Stimulated activated effector memory CD8-positive, alpha-beta T cell treated with anti-CD3 and anti-CD28 coated beads, Interleukin-12 subunit alpha, Interleukin-12 subunit beta, amount 100 ng/mL, for 72 hours (primary cell): ENCODE measurements around the gene SLC35F3.
"Not testable (repeated sequence)": the region's sequence is repeated elsewhere in the genome, so short reads cannot be mapped to it uniquely, and the experiment has no call there.

ENCODE experiments used
- ATAC-seq: fragments of 150-1000 bp; cut with Tn5 transposase; 2 replicates; pipeline ENCODE4 v1.10.0; 2021
- DNase-seq, 2 donors: peaks; one replicate each; pipeline ENCODE4 v3.0.0; 2021 to 2022; ENCODE audit warnings: low spot score in 2 of 2
- H3K27ac Mint-ChIP-seq: one replicate; pipeline ENCODE4 v1.8.0; 2022; ENCODE audit warnings: mild to moderate bottlenecking, mixed read lengths
- H3K36me3 Mint-ChIP-seq: one replicate; pipeline ENCODE4 v1.8.0; 2022; ENCODE audit warnings: mild to moderate bottlenecking, mixed read lengths
- H3K4me1 Mint-ChIP-seq: one replicate; pipeline ENCODE4 v1.8.0; 2022; ENCODE audit warnings: mixed read lengths
- H3K4me3 Mint-ChIP-seq: one replicate; pipeline ENCODE4 v1.8.0; 2022; ENCODE audit warnings: mild to moderate bottlenecking, mixed read lengths
- H3K9me3 Mint-ChIP-seq: one replicate; pipeline ENCODE4 v1.8.0; 2022; ENCODE audit warnings: mixed read lengths

The SLC35F3 gene

DNA sequence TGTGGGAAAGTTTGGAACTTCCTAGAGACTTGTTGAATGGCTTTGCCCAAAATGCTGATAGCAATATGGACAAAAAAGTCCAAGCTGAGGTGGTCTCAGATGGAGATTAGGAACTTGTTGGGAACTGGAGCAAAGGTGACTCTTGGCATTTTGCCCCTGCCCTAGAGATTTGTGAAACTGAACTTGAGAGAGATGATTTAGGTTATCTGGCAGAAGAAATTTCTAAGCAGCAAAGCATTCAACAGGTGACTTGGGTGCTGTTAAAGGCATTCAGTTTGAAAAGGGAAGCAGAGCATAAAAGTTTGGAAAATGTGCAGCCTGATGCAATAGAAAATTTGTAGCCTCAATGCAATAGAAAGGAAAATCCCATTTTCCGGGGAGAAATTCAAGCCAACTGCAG, 306.0 kb downstream of the SLC35F3 start:
- not testable (repeated sequence) for H3K27ac Mint-ChIP-seq, H3K4me1 Mint-ChIP-seq, H3K36me3 Mint-ChIP-seq, DNase-seq, H3K9me3 Mint-ChIP-seq, ATAC-seq, H3K4me3 Mint-ChIP-seq

DNA sequence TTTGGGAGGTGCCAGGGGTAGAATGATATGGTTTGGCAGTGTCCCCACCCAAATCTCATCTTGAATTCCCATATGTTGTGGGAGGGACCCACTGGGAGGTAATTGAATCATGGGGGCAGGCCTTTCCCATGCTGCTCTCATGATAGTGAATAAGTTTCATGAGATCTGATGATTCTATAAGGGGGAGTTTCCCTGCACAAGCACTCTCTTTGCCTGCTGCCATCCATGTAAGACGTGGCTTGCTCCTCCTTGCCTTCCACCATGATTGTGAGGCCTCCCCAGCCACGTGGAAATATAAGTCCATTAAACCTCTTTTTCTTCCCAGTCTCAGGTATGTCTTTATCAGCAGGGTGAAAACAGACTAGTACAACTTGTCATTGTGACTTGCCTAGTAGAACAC, 307.4 kb downstream of the SLC35F3 start:
- not testable (repeated sequence) for H3K9me3 Mint-ChIP-seq, H3K27ac Mint-ChIP-seq, H3K4me3 Mint-ChIP-seq, ATAC-seq, H3K36me3 Mint-ChIP-seq
- DNase-seq: peak in 1 of 2 donors; percentile 29
- peaks cover 19% of the 10 kb centered on the region for H3K4me1 Mint-ChIP-seq

DNA sequence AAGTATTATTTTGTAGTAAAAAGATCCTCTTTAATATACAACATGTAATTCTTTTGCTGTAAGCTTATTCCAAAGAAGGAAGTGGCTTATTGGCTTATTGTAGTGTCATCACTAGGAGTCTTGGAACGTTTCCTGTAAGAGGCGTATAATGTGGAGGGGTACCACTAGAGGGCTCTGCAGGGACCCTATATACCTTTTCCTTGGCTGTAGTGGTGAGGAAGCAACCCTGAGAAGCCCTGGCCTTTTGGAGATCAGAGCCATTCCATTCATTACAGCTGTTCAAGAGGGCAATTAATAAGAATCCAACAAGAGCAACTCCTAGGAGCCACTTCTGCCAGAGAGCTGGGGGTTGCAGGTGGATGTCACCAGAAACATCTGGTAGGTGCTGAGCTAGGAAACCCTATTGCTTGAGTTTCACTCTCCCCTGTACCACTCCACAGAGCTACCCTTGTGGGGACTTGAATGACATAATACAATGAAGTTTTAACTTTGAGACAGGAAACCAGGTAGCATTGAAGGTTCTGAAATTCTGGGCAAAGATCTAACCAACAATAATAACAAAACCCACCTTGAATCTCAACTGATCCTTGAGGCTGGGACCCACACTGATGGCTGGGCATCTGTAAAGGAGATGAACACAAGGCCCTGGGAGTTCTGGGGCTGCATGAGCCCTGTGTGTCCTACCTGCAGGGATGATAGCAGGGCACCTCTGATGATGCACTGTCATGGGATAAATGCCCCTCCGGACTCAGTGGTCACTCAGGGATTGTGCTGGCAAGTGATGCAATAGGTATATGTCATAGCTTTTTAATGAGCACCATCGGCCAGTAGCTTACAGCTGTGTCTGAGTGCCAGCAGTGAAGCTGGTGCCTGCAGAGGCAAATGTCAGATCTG, 308.5 kb downstream of the SLC35F3 start:
- peak in 1 of 2 donors; percentile 52 for DNase-seq
- Mint-ChIP-seq H3K4me3 (peak overlapping the region; percentile 74), H3K27ac (no peak overlapping the region), H3K4me1 (peaks cover 31% of the 10 kb centered on the region), H3K9me3 (no peaks in the 10 kb centered on the region), H3K36me3 (no peaks in the 10 kb centered on the region)
- ATAC-seq: peak; percentile 65

DNA sequence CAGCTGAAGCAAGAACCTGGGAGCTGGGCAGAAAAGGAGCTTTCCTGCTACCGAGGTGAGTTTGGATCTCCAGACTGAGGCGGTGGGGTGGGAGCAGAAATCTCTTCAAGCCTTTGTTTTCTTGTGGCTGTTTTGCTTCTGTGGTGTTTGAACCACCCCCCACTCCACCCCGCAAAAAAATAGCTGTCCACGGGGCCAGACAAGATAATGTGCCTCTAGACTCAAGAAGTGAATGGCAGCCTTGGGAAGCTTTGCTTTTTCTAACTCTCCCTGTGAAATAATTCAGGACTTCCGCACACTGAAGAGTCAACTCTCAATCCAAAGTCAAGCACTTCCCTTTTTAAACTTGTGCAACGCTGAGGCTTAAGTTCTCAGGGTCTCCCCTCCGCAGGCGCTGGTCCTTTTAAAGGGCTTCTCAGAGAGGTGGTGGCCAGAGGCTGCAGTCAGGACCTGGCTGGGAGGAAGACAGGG, 309.2 kb downstream of the SLC35F3 start:
- DNase-seq (no peak), ATAC-seq (no peak)
- Mint-ChIP-seq H3K4me3 (peak overlapping the region; percentile 74), H3K9me3 (no peaks in the 10 kb centered on the region), H3K4me1 (peaks cover 33% of the 10 kb centered on the region), H3K36me3 (no peaks in the 10 kb centered on the region), H3K27ac (no peak overlapping the region)

DNA sequence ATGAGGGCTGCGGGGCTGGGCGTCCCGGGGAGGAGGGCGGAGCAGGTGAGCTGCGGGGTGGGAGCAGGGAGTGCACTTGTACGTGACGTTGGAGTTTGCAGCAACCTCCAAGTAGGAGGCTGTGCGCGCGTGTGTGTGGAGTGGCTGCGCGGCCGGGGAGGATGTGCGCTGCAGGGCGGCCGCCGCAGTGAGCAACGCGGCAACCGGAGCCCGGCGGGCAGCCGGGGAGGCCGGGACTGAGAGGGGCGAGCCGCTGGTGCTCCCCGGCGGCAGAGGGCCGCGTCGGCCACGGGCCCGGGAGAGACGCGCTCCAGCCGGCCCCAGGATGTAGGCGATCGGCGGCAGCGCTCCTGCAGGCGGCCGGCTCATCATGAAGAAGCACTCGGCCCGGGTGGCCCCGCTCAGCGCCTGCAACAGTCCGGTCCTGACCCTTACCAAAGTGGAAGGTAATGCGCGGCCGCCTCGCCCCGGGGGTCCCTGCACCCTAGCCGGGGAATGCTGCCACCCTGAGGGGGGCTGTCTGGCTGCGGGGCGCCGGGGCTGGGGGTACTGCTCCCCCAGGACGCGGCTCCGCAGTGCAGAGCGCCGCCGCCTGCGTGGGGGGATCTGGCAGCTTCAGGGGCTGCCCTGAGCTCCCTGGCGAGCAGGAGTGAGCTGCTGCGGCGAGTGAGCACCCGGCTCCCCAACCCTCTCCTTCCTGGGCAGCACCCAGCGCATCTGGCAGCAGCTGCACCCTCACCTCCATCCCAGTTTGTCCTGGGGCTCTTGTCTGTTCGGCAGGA, 309.8 kb downstream of the SLC35F3 start:
- peak overlapping the region; percentile 74 for H3K4me3 Mint-ChIP-seq
- H3K36me3 Mint-ChIP-seq: no peaks in the 10 kb centered on the region
- ATAC-seq: peak; percentile 73
- H3K4me1 Mint-ChIP-seq: peaks cover 33% of the 10 kb centered on the region
- no peak overlapping the region for H3K27ac Mint-ChIP-seq
- no peaks in the 10 kb centered on the region for H3K9me3 Mint-ChIP-seq
- DNase-seq: peak in 1 of 2 donors; percentile 51

DNA sequence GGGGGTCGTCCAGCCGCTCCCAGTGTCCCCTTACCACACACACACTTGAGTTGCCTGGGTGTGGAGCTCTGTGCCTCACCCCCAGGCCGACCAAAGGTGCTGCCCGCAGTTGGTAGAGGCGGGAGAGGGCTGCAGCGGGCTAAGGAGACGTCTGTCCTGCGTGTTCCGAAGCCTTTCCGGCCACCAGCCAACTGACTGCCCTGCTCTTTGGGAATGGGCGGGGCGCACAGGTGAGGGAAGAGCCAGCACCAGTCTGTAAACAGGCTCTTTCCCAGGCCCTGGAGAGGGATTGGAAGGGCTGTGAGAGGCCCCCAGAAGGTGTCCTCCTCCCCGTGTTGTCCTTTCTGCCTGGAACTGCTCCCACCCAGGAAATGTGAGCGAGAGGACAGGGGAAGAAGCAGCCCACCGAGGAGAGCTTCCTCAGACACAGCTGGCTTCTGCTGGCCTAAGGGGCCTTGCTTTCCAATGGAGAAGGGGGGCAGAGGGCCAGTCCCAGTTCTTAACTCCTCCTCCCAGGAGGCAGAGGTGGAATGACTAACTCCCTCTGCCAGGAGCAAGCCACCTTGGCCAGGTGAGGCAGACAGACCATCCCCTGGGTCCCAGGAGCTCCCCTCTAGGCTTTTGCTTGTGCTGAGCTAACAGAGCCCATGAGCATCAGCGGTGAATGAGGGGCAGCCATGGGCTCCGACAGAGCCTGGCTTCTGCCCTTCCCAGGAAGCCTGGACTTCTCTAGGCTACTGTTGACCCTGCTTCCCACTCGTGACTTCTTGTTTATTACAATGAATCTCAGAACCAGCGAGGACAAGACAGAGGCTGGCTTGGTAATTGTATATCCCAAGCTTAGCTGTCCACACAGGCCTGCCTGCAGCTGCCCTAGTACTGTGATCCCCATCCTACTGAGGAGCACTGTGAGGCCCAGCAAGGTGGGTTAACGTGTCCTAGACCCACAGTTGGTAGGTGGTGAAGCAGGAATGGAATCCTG, 310.7 kb downstream of the SLC35F3 start:
- no peak overlapping the region for H3K27ac Mint-ChIP-seq
- H3K4me1 Mint-ChIP-seq: peaks cover 33% of the 10 kb centered on the region
- H3K4me3 Mint-ChIP-seq: peak overlapping the region; percentile 74
- no peaks in the 10 kb centered on the region for H3K36me3 Mint-ChIP-seq
- H3K9me3 Mint-ChIP-seq: no peaks in the 10 kb centered on the region
- ATAC-seq: no peak
- no peak for DNase-seq

DNA sequence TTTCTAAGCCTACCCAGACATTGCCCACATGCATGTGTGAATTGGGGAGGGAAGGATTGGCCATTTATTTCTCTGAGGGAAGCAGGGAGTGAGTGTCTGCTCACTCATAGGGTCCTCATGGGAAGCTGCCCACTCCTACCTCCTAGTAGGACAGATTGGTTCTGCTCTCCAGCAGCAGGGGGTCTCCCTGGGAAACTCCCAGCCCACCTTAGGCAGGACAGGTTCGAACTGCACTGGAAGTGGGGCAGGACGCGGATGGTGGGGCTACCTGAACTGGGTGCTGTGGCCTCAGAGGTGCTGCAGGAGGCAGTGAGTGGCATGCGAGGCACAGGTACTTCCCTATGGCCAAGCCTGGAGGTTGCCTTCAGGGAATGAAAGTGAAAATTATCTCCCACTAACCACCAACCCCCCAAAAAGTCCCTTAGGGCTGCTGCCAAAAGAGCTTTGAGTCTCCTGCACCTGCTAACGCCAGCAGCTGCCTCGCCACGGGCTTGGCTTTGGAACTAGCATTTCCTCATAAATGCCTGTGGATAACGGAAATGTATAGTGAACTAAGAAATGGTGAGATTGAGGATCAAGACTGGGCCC, 311.7 kb downstream of the SLC35F3 start:
- H3K27ac Mint-ChIP-seq: peak overlapping the region; percentile 87
- no peaks in the 10 kb centered on the region for H3K9me3 Mint-ChIP-seq
- H3K36me3 Mint-ChIP-seq: no peaks in the 10 kb centered on the region
- peaks cover 33% of the 10 kb centered on the region for H3K4me1 Mint-ChIP-seq
- H3K4me3 Mint-ChIP-seq: peak overlapping the region; percentile 74
- ATAC-seq (no peak), DNase-seq (no peak)

DNA sequence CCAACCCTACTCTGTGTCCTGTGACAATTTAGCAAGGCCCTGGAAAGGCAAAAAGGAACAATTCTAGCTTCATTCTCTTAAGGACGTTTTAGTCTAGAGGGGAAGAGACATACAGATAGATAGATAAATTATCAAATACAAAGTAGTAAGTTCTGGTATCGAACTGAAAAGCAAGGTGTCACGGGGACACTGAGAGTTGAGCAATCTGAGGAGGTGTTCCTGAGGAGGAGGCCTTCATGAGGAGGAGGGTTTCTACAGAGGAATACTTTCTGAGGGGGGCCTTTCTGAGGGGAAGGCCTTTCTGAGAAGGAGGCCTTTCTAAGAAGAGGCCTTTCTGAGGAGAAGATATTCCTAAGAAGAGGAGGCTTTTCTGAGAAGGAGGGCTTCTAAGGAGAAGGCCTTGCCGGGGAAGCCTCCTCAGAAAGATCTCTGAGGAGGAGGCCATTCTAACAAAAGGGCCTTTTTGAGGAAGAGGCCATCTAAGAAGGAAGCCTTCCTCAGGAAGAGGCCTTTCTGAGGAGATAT, 312.9 kb downstream of the SLC35F3 start:
- peak overlapping the region; percentile 87 for H3K27ac Mint-ChIP-seq
- no peaks in the 10 kb centered on the region for H3K9me3 Mint-ChIP-seq
- ATAC-seq (peak; percentile 35), DNase-seq (no peak)
- H3K4me3 Mint-ChIP-seq: peak overlapping the region; percentile 74
- peaks cover 33% of the 10 kb centered on the region for H3K4me1 Mint-ChIP-seq
- H3K36me3 Mint-ChIP-seq: no peaks in the 10 kb centered on the region

DNA sequence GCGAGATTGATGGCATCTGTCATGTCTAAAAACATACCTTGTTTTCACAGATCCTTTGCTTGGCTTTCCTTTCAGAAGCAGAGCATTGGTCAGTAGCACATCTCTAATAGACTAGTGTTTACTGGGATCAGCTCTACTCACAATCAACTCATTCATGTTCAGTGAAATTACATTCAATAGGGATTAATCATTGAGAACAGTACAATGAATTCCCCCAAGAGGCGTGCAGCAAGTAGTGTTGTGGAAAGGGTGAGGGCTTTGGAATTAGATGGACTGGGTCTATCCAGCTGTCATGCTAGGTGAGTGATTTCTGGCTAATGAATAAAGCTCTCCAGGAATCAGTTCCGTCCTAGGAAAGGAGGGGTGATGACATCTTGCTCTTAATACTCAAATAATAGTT, 313.6 kb downstream of the SLC35F3 start:
- Mint-ChIP-seq H3K36me3 (no peaks in the 10 kb centered on the region), H3K4me1 (peaks cover 29% of the 10 kb centered on the region), H3K27ac (peak overlapping the region; percentile 87), H3K4me3 (peak overlapping the region; percentile 74), H3K9me3 (no peaks in the 10 kb centered on the region)
- ATAC-seq: no peak
- no peak for DNase-seq

DNA sequence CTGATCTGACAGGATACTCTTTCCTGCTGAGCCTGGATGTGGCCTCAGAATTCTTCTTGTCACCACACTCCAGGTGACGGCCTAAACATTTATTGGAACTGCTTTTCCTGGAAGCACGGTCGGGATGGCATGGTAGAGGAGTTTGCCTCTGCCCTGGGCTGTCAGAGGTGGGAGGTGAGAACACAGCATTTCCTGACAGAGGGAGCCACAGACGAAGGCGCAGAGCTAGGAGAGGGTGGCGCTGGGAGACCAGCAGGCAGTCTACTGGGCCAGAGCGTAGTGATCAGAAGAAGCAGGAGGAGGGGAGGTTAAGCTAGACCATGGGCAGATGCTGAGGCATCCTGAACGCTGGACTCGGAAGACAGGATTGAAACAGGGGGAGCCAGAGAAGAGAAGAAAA, 315.2 kb downstream of the SLC35F3 start:
- peaks cover 26% of the 10 kb centered on the region for H3K4me1 Mint-ChIP-seq

DNA sequence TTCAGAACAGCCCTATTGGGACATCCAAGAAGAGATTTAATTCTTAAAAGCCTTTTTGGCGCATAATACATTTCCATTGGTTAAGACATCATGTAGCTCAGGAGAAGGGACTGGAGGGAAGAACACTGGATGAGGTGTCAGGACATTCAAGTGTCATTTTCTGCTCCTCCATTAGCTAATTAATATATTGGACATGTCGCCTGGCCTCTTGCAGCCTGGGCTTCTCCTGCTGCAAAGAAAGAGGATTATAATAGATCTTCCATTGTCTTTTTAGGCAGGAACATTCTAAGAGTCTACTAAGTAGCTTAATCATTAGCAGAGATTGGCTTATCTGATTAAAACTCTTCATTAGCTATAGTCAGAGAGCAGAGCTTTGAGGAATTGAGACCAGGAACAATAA, 317.1 kb downstream of the SLC35F3 start:
- Mint-ChIP-seq H3K9me3 (no peaks in the 10 kb centered on the region), H3K4me1 (peaks cover 16% of the 10 kb centered on the region), H3K4me3 (no peak overlapping the region), H3K36me3 (no peaks in the 10 kb centered on the region), H3K27ac (no peak overlapping the region)
- DNase-seq: no peak
- ATAC-seq: no peak

More for the DNA sequence above, 315.2 kb downstream of the SLC35F3 start:
- ATAC-seq (no peak), DNase-seq (no peak)
- Mint-ChIP-seq H3K36me3 (no peaks in the 10 kb centered on the region), H3K27ac (no peak overlapping the region), H3K4me3 (no peak overlapping the region), H3K9me3 (no peaks in the 10 kb centered on the region)

DNA sequence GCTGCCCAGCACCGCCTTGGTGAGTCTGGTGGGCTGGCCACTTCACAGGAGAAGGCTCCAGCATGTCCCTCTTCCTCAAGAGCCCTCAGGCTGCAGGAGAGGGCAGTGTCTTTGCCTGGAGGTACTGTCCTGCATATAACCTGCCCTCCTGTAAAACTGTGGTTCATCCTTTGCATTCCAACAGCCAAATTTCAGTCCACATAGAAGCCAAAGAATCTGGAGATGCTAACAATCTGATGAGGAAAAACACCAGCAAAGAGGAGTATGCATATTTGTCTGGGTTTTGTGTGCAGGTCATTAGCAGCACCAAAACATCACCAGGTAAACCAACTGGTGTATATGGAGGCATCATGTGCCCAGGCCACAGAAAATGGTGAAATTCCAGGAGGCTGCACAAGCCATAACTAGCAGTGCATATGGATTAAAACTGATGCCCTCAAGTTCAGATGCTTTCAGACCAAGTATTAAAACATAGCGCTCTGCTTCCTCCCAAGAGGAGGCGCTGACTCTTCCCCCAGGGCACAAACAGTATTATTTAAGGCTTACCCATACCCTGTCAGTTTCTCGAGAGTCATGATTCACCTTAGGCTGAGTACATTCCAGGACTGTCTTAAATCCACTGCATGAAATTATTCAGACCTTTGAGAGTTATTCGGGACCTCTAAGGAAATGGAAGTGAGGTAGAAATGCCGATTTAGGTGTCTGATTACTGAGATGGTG, 318.2 kb downstream of the SLC35F3 start:
- Mint-ChIP-seq H3K9me3 (no peaks in the 10 kb centered on the region), H3K4me1 (peaks cover 5% of the 10 kb centered on the region), H3K36me3 (no peaks in the 10 kb centered on the region), H3K4me3 (no peak overlapping the region), H3K27ac (no peak overlapping the region)
- DNase-seq (no peak), ATAC-seq (no peak)

DNA sequence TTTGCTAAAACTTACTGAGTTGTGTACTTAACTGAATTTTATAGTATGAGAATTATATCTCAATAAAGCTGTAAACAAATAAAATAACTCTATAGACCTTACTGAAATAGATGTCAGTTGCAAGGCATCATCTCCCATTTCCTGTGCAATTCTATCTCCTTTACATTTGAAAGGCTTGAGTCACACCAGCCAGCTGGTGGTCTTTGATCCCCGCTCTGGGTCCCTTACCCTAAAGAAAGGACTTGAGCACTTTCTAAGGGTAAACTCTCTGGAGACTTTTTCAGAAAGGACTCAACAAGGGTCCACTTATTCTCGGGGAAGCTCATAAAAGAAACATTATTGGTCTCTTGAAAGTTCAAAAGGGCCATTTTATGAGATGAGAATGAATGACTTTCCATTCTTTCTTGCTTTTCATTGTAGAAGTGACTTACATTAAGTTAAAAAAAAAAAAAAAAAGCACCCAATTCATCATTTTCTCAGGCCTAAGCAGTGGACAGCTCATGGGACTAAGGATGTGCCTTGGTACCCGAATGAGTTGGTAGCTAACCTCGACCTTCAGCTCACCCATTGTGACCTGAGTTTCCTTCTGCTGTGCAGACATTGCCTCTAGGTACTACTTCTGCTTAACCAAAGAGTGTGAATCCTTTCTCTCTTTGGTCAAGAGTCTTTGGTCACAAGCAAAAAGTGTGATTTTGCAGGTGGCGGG, 321.8 kb downstream of the SLC35F3 start:
- ATAC-seq (peak; percentile 58), DNase-seq (no peak)
- Mint-ChIP-seq H3K9me3 (no peaks in the 10 kb centered on the region), H3K4me3 (no peak overlapping the region), H3K27ac (no peak overlapping the region), H3K36me3 (peaks cover 7% of the 10 kb centered on the region), H3K4me1 (peaks cover 17% of the 10 kb centered on the region)
